GM12878 (cell line): ENCODE data around the gene MRPS27. TPM values are rescaled to one million over a fixed set of nuclear protein-coding genes. Genes with fewer than 3 reads are reported as not detected.

ENCODE experiments used
- ATAC-seq: fragments of 200-7000 bp; cut with Tn5 transposase; 3 replicates; pipeline ENCODE4 v1.9.1; 2020; ENCODE audit warnings: mild to moderate bottlenecking, moderate library complexity
- BruUV-seq: library from RNA; stranded (reverse); fragments of 400-500 nt; replicated peaks from 2 replicates; lab custom pipeline; 2021; lab: Mats Ljungman, UMichigan
- CTCF ChIA-PET: fragments of 300-600 bp; sonication (Branson Sonifier 250); formaldehyde crosslinking; extraction: SDS; loops from one replicate; lab custom pipeline; 2021; ENCODE audit warnings: inconsistent platforms; lab: Yijun Ruan, JAX
- POLR2A ChIA-PET: fragments of 350-600 bp; formaldehyde crosslinking; extraction: SDS; loops from one replicate; lab custom pipeline; 2021; ENCODE audit warnings: inconsistent platforms; lab: Charles Lee
- RAD21 ChIA-PET: fragments of 300-600 bp; sonication (Branson Sonifier 250); formaldehyde crosslinking; loops from one replicate; lab custom pipeline; 2023; ENCODE audit warnings: antibody characterized with exemption; ENCODE audit not compliant: unreplicated experiment; lab: Charles Lee
- SMC1A ChIA-PET: fragments of 300-600 bp; sonication (Branson Sonifier 250); formaldehyde crosslinking; loops from one replicate; lab custom pipeline; 2023; ENCODE audit not compliant: unreplicated experiment, uncharacterized antibody; lab: Charles Lee
- DNase-seq: peaks from one replicate; pipeline ENCODE4 v3.0.0-alpha.2; 2011; ENCODE audit warnings: low read depth, low spot score
- FAIRE-seq: peaks from 3 replicates; lab custom pipeline; 2011; peaks lifted over from hg19 to GRCh38; lab: Jason Lieb, UNC
- H2AFZ ChIP-seq: 2 replicates; pipeline ENCODE4 v1.6.0; 2011; ENCODE audit warnings: low read depth, low read length, control low read depth; ENCODE audit not compliant: control insufficient read depth
- H3K27ac ChIP-seq: 2 replicates; pipeline ENCODE4 v1.5.1; 2011; ENCODE audit warnings: control low read depth; ENCODE audit not compliant: control insufficient read depth, insufficient read depth
- H3K27me3 ChIP-seq, 2 experiments: replicated peaks in 1 of 2; 2 replicates each; pipeline versions ENCODE4 v1.6.0 to v1.6.1; 2011; ENCODE audit warnings: low read length in 1 of 2; ENCODE audit not compliant: control insufficient read depth in 2 of 2, insufficient read depth in 2 of 2
- H3K36me3 ChIP-seq, 2 experiments: 2 replicates each; pipeline ENCODE4 v1.5.1; 2011; ENCODE audit warnings: low read length in 1 of 2; ENCODE audit not compliant: control insufficient read depth in 2 of 2, insufficient read depth in 2 of 2
- H3K4me1 ChIP-seq: 2 replicates; pipeline ENCODE4 v1.6.1; 2011; ENCODE audit warnings: mild to moderate bottlenecking, low read length, moderate library complexity, mixed read lengths; ENCODE audit not compliant: control insufficient read depth, insufficient read depth
- H3K4me2 ChIP-seq: 2 replicates; pipeline ENCODE4 v1.6.0; 2011; ENCODE audit warnings: control low read depth; ENCODE audit not compliant: control insufficient read depth, insufficient read depth
- H3K4me3 ChIP-seq: fragments of 200-600 bp; sonication (generic); 2 replicates; pipeline ENCODE4 v1.5.1; 2016
- H3K79me2 ChIP-seq: 2 replicates; pipeline ENCODE4 v1.6.0; 2011; ENCODE audit warnings: low read length; ENCODE audit not compliant: control insufficient read depth, insufficient read depth
- H3K9ac ChIP-seq: 2 replicates; pipeline ENCODE4 v1.8.0; 2011; ENCODE audit warnings: low read length, control low read depth, mixed read lengths; ENCODE audit not compliant: control insufficient read depth, insufficient read depth
- H3K9me3 ChIP-seq: replicated peaks from 3 replicates; pipeline ENCODE4 v1.5.1; 2011; ENCODE audit warnings: mild to moderate bottlenecking, low read length; ENCODE audit not compliant: control insufficient read depth, insufficient read depth
- H4K20me1 ChIP-seq: 2 replicates; pipeline ENCODE4 v1.6.0; 2011; ENCODE audit not compliant: control insufficient read depth, insufficient read depth
- BACH1 ChIP-seq: fragments of 450-650 bp; IDR thresholded peaks from 2 replicates; pipeline ENCODE4 v1.6.1; 2017; ENCODE audit warnings: mild to moderate bottlenecking, borderline replicate concordance
- CREM ChIP-seq: IDR thresholded peaks from 2 replicates; pipeline ENCODE4 v1.6.1; 2014; ENCODE audit warnings: antibody characterized with exemption, low read depth
- EZH2 ChIP-seq: IDR thresholded peaks from 2 replicates; pipeline ENCODE4 v1.6.1; 2012; ENCODE audit warnings: low read depth, mild to moderate bottlenecking, control low read depth, inconsistent platforms, low read length, borderline replicate concordance; ENCODE audit not compliant: control insufficient read depth
- GATAD2B ChIP-seq: fragments of 450-650 bp; conservative IDR thresholded peaks from 2 replicates; pipeline ENCODE4 v1.6.1; 2017; ENCODE audit warnings: low read depth, mild to moderate bottlenecking, moderate library complexity
- KAT2A ChIP-seq: conservative IDR thresholded peaks from 2 replicates; pipeline ENCODE4 v1.6.1; 2011; ENCODE audit warnings: low read depth, low read length; ENCODE audit not compliant: control insufficient read depth
- MYB ChIP-seq: fragments of 150-350 bp; IDR thresholded peaks from 2 replicates; pipeline ENCODE4 v1.6.1; 2014; ENCODE audit warnings: mild to moderate bottlenecking, low read depth, low read length, borderline replicate concordance
- PAX5 ChIP-seq: IDR thresholded peaks from 2 replicates; pipeline ENCODE4 v1.6.1; 2011; ENCODE audit warnings: low read depth, low read length, borderline replicate concordance
- PML ChIP-seq: IDR thresholded peaks from 2 replicates; pipeline ENCODE4 v1.6.1; 2012; ENCODE audit warnings: low read length, inconsistent platforms
- STAT1 ChIP-seq: fragments of 450-650 bp; conservative IDR thresholded peaks from 2 replicates; pipeline ENCODE4 v1.6.1; 2014; ENCODE audit warnings: antibody characterized with exemption, mild to moderate bottlenecking
- TCF12 ChIP-seq: IDR thresholded peaks from 2 replicates; pipeline ENCODE4 v1.6.1; 2011; ENCODE audit warnings: low read depth, mild to moderate bottlenecking, low read length
- YBX1 ChIP-seq: fragments of 450-650 bp; IDR thresholded peaks from 2 replicates; pipeline ENCODE4 v1.6.1; 2016; ENCODE audit warnings: antibody characterized with exemption
- ZNF24 ChIP-seq: fragments of 450-650 bp; IDR thresholded peaks from 2 replicates; pipeline ENCODE4 v1.6.1; 2017; ENCODE audit warnings: antibody characterized with exemption, mild to moderate bottlenecking
- ZNF274 ChIP-seq: IDR thresholded peaks from one replicate; pipeline ENCODE4 v1.8.0; 2011; ENCODE audit not compliant: insufficient read length, insufficient read depth
- whole genome bisulfite sequencing: methylation state at CpG from one replicate; pipeline ENCODE4 v1.1.6; 2016; ENCODE audit warnings: low lambda C conversion rate; ENCODE audit not compliant: insufficient replicate concordance, insufficient coverage; ENCODE audit errors: missing lambda C conversion rate; 5-methylcytosine and 5-hydroxymethylcytosine counted together
- in situ Hi-C: fragments of 300-500 bp; cut with MboI; formaldehyde crosslinking; loops from 9 replicates; pipeline ENCODE4 v1.14.3; 2018; ENCODE audit warnings: mixed read lengths
- intact Hi-C: fragments of 100-400 bp; cut with micrococcal nuclease; formaldehyde crosslinking; loops from one replicate; pipeline ENCODE4 v1.14.2; 2022; ENCODE audit not compliant: unreplicated experiment
- polyA plus RNA-seq, 11 experiments: library from polyadenylated mRNA; depleted of rRNA in 4 of 11; unstranded in 6 of 11; stranded (reverse) in 5 of 11; fragments of >200 nt; fragmentation: Nextera tagmentation in 4 of 11; fragmentation: Illumina TruSeq in 1 of 11; extraction: Ambion mirVana in 4 of 11; extraction: Trizol in 1 of 11; gene quantifications; 1 replicate in 1 of 11; 2 replicates in 10 of 11; pipeline versions ENCODE4 v1.2.1 to v1.2.3, GENCODE V29; 2011 to 2016; ENCODE audit warnings: inconsistent platforms in 2 of 11, missing spikeins in 2 of 11, low read depth in 1 of 11
- total RNA-seq, 4 experiments: library from RNA; depleted of rRNA in 3 of 4; stranded (reverse); fragments of >200 nt in 3 of 4; fragmentation: Illumina TruSeq in 1 of 4; extraction: Trizol in 1 of 4; gene quantifications; 2 replicates each; pipeline versions ENCODE4 v1.2.1 to v1.2.3, GENCODE V29; 2013 to 2021
- TF ChIP-seq, protein P1 (sequence below): fragments of 450-650 bp; formaldehyde crosslinking; IDR thresholded peaks from 2 replicates; pipeline ENCODE4 v1.5.0; 2022; ENCODE audit warnings: mild to moderate bottlenecking, missing genetic modification characterization
- TF ChIP-seq, protein P2 (sequence below): fragments of 450-650 bp; IDR thresholded peaks from 2 replicates; pipeline ENCODE4 v1.6.1; 2017; ENCODE audit warnings: borderline replicate concordance

The MRPS27 gene
- total and polyA plus RNA-seq, 10 of the 15 experiments (the other 5 are each of a cell fraction or from before 2014, with no cell fraction given), result 61.0 to 128 (median 93.0) TPM

DNA sequence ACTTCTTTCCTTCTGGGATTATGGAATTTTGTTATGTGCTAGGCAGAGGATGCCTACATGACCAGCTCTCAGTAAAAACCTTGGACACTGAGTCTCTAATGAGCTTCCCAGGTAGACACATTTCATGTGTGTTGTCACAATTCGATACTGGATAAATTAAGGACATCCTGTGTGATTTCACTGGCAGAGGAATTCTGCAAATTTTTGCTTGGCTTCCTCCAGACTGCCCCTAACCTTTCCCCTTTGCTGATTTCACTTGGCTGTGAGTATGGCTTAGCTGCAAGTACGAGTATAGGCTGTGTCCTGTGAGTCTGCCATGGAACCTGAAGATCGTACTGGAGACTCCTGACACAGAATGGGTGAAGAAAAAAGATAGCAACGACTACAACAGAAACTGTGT is 47.6 kb downstream of the MRPS27 start:
- ChIA-PET SMC1A (interaction anchor here (1.3 to 2.8 kb wide), 4 partner anchors 8 to 33 kb away, joined by 5 to 10 read pairs (median 7); no protein-coding TSS in a partner anchor), RAD21 (interaction anchor here (1.1 kb wide), 1 partner anchor 36 kb away, joined by 5 read pairs; no protein-coding TSS in a partner anchor), POLR2A (interaction anchor here (1.2 to 1.6 kb wide), 2 partner anchors 29 to 36 kb away, joined by 3 read pairs; no protein-coding TSS in a partner anchor), CTCF (interaction anchor here (1.0 to 7.1 kb wide), 8 partner anchors 11 to 135 kb away, joined by 3 to 59 read pairs (median 3); no protein-coding TSS in a partner anchor)
- no peaks in the 10 kb centered on the region for H4K20me1 ChIP-seq
- H3K4me2 ChIP-seq, result no peak overlapping the region
- no TSS peak for BruUV-seq
- no peak overlapping the region for H3K9ac ChIP-seq
- FAIRE-seq, result no peak
- TF ChIP-seq EZH2 (no peak), STAT1 (no peak), PML (no peak), PAX5 (no peak), CREM (no peak), BACH1 (no peak), KAT2A (no peak), TCF12 (no peak), ZNF274 (no peak), ZNF24 (no peak), YBX1 (no peak), GATAD2B (no peak), MYB (no peak)
- TF ChIP-seq, protein P1, sequence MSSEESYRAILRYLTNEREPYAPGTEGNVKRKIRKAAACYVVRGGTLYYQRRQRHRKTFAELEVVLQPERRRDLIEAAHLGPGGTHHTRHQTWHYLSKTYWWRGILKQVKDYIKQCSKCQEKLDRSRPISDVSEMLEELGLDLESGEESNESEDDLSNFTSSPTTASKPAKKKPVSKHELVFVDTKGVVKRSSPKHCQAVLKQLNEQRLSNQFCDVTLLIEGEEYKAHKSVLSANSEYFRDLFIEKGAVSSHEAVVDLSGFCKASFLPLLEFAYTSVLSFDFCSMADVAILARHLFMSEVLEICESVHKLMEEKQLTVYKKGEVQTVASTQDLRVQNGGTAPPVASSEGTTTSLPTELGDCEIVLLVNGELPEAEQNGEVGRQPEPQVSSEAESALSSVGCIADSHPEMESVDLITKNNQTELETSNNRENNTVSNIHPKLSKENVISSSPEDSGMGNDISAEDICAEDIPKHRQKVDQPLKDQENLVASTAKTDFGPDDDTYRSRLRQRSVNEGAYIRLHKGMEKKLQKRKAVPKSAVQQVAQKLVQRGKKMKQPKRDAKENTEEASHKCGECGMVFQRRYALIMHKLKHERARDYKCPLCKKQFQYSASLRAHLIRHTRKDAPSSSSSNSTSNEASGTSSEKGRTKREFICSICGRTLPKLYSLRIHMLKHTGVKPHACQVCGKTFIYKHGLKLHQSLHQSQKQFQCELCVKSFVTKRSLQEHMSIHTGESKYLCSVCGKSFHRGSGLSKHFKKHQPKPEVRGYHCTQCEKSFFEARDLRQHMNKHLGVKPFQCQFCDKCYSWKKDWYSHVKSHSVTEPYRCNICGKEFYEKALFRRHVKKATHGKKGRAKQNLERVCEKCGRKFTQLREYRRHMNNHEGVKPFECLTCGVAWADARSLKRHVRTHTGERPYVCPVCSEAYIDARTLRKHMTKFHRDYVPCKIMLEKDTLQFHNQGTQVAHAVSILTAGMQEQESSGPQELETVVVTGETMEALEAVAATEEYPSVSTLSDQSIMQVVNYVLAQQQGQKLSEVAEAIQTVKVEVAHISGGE, result no peak
- TF ChIP-seq, protein P2, sequence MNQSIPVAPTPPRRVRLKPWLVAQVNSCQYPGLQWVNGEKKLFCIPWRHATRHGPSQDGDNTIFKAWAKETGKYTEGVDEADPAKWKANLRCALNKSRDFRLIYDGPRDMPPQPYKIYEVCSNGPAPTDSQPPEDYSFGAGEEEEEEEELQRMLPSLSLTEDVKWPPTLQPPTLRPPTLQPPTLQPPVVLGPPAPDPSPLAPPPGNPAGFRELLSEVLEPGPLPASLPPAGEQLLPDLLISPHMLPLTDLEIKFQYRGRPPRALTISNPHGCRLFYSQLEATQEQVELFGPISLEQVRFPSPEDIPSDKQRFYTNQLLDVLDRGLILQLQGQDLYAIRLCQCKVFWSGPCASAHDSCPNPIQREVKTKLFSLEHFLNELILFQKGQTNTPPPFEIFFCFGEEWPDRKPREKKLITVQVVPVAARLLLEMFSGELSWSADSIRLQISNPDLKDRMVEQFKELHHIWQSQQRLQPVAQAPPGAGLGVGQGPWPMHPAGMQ, result no peak
- no peak overlapping the region for H2AFZ ChIP-seq
- 98% methylated on average over 4 of the region's 4 CpGs for WGBS
- H3K27me3 ChIP-seq, result no peaks in the 10 kb centered on the region
- H3K36me3 ChIP-seq, result peaks cover 0 to 14% of the 10 kb centered on the region in 2 experiments; a peak in 1 of 4 replicates
- no peaks in the 10 kb centered on the region for H3K79me2 ChIP-seq
- no peak for ATAC-seq
- no peak overlapping the region for H3K4me3 ChIP-seq
- no peak for DNase-seq
- no peaks in the 10 kb centered on the region; the same call in 2 of the 3 replicates for H3K9me3 ChIP-seq
- intact Hi-C loops, result no loop called here
- H3K27ac ChIP-seq, result no peak overlapping the region
- in situ Hi-C loops, result no loop called here
- no peaks in the 10 kb centered on the region for H3K4me1 ChIP-seq
